GM19468 (cell line): ENCODE results near the gene TM4SF1.
A peak's percentile ranks its signal among the peaks of the same experiment; 100 is the strongest.

Source experiments
- ATAC-seq: cut with Tn5 transposase; IDR thresholded peaks from one replicate; pipeline ENCODE4 v1.9.1; 2021; ENCODE audit warnings: mild to moderate bottlenecking, moderate library complexity, moderate number of reproducible peaks; ENCODE audit not compliant: unreplicated experiment; ENCODE audit errors: extremely low read depth

Gene TM4SF1, protein sequence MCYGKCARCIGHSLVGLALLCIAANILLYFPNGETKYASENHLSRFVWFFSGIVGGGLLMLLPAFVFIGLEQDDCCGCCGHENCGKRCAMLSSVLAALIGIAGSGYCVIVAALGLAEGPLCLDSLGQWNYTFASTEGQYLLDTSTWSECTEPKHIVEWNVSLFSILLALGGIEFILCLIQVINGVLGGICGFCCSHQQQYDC

GRCh38 chr3:149377408-149378364, at the start of gene TM4SF1:
TM4SF1 (minus strand) TSS chr3:149377649; CDS start chr3:149377547, 102 bp downstream.
- ATAC-seq, result no peak

GRCh38 chr3:149426325-149426724, 48.9 kb upstream of the TM4SF1 start:
- ATAC-seq, result no peak

- no peak for ATAC-seq
These were observed 47.5 kb upstream of the TM4SF1 start for GRCh38 chr3:149424918-149425317.

DNA sequence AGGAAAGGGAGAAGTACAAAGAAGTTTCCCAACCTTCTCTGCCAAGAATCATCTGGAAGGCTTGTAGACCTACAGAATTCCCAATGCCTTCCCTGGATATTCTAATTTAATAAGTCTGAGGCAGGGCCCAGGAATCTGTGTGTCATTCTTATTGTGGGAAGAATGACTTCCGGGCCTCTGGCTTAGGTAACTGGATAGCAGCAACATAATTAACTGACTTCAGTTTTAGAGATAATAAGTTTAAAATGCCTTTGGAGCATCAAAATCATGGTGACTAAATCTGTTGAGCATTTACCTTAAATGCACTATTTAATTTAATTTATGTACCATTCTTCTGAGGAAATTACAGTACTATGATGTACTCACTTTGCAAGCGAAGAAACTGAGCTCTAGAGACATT, 44.3 kb upstream of the TM4SF1 start:
- no peak for ATAC-seq

DNA sequence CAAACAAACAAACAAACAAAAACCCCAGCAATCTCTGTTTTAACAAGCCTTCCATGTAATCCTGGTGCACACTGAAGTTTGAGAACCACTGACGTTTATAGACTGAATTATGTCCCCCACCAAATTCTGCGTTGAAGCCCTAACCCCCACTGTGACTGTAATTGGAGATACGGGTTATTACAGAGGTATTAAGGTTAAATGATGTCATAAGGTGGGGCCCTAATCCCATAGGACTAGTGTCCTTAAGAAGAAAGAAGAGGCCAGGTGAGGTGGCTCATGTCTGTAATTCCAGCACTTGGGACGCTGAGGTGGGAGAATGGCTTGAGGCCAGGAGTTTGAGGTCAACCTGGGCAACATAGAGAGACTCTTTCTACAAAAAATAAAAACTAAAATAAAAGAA, 42.4 kb upstream of the TM4SF1 start:
- ATAC-seq, result no peak

GRCh38 chr3:149417727-149418126, 40.3 kb upstream of the TM4SF1 start:
- ATAC-seq, result no peak

- peak; percentile 81 for ATAC-seq
These were observed 39.7 kb upstream of the TM4SF1 start for GRCh38 chr3:149417174-149417573.

DNA sequence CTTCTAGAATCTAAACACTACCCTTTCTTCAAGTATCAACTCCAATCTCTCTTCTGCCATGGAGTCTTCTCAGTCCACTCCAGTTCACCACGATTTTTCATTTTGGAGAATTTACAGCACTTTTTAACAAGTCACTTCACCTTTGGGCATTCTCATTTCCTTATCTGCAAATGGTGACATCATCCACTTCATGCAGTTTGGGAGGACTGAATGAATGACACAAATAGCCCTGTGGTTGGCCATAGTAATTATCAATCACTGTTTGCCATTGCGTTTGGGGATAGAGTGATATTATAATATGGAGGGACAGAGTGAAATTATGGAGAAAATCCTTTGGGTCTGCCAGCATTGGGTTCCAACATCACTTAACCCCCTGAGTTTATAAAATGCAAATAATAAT, 38.0 kb upstream of the TM4SF1 start:
- ATAC-seq, result no peak

GRCh38 chr3:149414557-149415231, 37.2 kb upstream of the TM4SF1 start:
- no peak for ATAC-seq

DNA sequence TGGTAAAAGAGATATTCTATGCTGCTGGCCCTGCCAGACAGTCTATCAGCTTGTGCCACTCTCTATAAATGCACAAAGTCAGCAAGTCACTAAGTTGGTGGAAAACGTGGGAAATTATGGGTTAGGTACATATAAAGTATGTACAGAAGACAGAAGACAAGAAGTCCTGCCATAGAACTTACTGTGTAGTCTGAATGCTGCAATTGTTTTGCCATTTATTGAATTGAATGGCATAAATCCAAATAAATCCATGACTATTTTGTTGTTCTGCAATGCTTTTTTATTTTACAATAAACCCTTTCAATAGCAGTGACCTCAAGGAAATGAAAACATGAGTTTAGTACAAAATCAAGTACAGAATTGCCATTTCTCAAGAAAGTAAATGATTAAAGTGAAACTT, 34.1 kb upstream of the TM4SF1 start:
- ATAC-seq, result no peak

- ATAC-seq, result no peak
These were observed 31.9 kb upstream of the TM4SF1 start for GRCh38 chr3:149409351-149409750.

DNA sequence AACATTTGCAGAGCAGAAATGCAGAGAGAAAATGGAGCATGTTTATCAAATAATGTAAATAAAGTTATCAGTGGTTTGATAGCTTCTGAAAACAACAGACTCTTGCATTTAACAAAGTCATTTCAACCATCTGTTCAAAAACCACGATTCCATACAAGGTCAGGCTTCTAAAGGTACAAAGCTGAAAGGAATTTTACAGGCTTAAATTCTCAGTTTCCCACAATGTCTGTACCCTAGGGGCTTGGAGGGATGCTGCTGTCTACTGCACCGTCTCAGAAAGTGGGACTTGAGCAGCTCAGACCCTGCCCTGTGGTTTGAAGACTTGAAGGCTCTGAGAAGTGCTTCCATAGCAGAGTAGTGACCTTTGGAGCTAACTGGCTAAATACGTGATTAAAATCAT, 30.4 kb upstream of the TM4SF1 start:
- no peak for ATAC-seq

DNA sequence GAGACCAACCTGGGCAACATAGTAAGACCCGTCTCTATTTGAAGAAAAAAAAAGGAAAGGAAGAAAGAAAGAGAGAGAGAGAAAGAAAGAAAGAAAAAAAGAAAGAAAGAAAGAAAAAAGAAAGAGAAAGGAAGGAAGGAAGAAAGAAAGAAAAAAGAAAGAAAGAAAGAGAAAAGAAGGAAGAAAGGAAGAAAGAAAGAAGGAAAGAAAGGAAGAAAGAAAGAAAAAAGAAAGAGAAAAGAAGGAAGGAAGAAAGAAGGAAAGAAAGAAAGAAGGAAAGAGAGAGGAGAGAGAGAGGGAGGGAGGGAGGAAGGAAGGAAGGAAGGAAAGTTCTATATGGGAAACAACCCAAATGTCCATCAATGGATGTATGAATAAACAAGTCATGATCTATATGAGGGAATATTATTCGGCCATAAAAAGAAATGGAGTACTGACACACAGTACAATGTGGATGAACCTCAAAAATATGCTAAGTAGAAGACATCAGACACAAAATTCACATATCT, 28.8 kb upstream of the TM4SF1 start:
- ATAC-seq, result no peak

GRCh38 chr3:149403443-149403842, 26.0 kb upstream of the TM4SF1 start:
- ATAC-seq, result no peak

DNA sequence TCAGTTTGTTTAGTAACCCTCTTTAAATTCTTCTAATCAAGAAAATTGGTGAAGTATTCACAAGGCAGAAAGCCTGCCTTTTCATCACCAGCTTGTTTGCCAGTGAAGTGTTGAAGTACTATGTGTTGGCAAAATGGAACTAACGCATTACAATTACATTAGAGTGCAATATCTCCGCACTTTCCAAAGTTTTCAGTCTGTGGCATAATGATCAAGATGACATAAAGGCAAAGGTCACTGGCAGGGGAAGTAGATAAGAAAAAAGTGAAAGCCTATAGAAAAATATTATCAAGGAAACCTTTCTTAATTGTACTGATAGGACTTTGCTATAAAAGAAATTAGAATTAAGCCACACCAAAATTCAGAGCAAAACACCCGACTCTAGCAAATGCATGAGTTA, 25.0 kb upstream of the TM4SF1 start:
- no peak for ATAC-seq

DNA sequence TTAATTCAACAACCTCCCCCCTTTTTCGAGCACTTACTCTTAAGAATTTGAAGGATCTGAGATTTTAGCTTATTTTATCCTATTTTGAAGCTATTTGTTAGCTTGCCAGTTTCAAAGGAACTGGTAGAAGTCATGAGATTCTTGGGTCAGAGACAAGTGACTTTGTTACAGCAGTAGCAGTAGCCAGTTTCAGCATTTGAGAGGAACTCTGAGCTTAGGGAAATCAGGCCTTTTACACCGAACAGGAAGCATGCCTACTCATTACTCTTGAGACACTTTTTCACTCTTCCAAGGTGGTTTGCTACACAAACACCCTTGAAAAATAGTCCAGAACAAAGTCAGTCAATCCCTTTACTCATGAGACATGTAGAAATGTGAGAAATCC, 24.5 kb upstream of the TM4SF1 start:
- ATAC-seq, result no peak

DNA sequence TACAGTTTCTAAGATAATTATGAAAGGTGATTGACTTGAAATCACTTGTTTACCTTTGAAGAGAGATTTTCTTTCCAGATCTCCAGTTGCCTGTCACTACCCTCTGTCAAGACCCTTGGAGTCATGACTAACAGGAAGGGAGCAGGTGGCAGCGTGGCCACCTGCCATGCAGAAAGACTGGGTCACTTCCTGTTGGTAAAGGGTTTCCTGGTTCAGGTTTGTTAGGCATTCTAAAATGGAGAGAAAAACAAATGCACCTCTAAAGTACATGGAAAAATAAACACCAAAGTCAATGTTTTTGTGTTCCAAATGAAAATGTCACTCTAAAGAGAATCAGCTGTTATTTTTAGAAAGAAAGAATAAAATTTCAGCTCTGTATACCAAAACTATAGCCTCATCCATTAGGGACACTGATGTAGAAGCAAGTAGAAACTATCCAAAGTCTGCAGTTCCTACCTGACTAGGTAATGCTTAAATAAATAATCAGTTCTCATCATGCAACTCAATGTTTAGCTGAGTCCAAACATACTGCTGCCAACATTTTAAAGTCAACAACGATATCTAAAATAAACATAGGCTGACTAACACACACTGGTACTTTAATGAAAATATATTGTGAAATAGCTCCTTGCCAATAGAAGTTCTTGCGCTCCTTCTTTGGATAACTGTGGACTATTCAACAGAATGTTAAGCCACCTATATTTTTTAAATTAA, 23.9 kb upstream of the TM4SF1 start:
- no peak for ATAC-seq

DNA sequence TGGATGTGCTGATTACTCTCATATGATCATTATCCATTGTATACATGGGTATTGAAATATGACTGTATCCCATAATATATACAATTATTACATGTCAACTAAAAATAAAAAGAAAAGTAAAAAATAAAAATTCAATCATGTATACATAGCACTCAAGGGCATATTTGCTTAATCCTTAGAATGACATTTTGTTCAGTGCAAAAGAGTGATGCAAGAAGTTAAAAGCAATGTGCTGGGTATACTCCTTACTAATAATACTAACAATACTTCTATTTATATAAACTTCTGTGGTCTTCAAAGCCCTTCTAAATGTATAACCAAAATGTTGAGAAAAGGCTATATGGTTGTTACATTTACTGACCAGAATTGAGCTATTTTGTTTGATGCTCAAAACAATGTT, 23.2 kb upstream of the TM4SF1 start:
- ATAC-seq, result no peak

GRCh38 chr3:149398296-149398695, 20.8 kb upstream of the TM4SF1 start:
- no peak for ATAC-seq

DNA sequence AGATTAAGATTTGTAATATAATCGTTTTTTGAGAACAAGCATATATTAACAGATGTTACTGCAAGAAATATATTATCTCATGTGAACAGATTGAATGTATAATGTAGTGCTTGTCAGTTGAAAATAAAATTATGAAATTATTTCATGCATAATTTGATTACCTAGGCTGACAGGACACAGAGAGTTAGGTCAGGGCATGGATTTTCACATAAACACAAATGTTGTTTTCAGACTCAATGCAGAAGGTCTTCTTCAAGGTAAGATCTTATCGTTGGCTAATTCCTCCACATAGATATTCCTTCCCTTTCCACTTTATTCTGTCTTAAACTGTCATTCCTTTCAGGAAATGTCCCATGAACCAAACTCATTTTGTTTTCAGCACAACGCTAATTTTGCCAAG, 20.1 kb upstream of the TM4SF1 start:
- ATAC-seq, result no peak
